Measurements from ENCODE around the gene TMEM69. TPM values are rescaled to one million over a fixed set of nuclear protein-coding genes. Genes with fewer than 3 reads are reported as not detected.

TMEM69 gene, protein sequence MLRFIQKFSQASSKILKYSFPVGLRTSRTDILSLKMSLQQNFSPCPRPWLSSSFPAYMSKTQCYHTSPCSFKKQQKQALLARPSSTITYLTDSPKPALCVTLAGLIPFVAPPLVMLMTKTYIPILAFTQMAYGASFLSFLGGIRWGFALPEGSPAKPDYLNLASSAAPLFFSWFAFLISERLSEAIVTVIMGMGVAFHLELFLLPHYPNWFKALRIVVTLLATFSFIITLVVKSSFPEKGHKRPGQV
- total RNA-seq = 10 to 100 TPM; 21.4 to 23.6 TPM

DNA sequence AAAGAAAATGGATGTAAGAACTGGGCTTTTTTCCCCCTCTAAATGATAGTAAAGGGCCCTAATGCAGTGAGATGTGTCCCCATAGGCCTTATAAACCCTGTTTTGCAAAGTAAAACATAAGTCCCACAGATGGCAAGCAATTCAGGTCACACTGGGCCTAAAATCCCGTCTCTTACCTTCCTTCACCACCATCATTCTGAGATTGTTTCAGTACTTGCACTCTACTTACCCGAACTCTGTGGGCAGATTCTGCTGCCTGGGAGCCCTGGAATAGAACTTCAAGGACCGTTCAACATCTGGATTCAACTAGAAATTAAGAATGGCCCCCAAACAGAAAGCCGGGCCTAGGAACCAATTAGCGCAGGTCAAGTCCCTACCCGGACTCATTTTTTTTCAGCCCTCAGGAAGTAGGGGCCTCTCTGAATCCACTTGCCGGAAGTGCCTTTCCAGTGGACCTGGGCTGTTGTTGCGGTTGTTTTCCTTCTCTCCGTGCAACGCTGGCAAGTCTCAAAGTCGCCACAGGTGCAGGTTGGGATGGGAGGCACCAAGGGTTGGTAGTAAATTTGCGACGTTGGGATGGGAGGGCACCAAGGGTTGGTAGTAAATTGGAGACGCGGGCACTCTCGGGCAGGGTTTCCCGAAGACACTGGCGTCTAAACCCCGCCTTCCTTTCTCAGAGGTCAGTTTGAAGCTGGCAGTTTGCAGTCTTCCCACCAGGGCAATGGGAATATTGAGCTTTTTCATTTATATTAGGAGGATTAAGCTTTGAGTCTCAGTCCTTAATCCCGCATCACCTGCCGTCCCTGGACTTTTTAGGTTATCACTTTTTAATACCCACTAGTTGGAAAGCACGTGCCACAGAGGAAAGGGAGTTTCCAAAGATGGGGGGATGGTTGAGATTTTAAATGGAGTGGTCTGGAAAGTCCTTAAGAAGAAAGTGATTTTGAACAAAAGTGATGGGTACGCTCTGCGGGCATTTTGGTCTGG, at the start of gene TMEM69:
TMEM69 (plus strand) TSS at position 428 of the 987 bp plus-strand sequence. CDS start 2,888 bp downstream, outside the sequence.
- Histone ChIP-seq H3K9ac (ENCODE audit: low read depth in 2 of 2, low read length in 2 of 2) (peak within 1 kb of the TSS; percentile 90 to 100), H3K4me3 (peak within 1 kb of the TSS; percentile 56), H3K27me3 (no peaks in the 10 kb centered on the region), H3K27ac (peak within 1 kb of the TSS; percentile 99), H3K36me3 (no peaks in the 10 kb centered on the region), H3K9me3 (no peaks in the 10 kb centered on the region), H3K4me1 (peaks cover 3% of the 10 kb centered on the region)
- peak; percentile 85 for DNase-seq
- intact Hi-C loops (cut with DNase I) = no loop called here
- no peak for TF ChIP-seq CTCF (IDR thresholded peaks at IDR 0.05)

GRCh38 chr1:45640293-45640692, 47.7 kb upstream of the TMEM69 start:
- no peak for DNase-seq
- Histone ChIP-seq H3K9ac (ENCODE audit: low read depth in 2 of 2, low read length in 2 of 2) (no peak overlapping the region), H3K36me3 (peaks cover 22% of the 10 kb centered on the region), H3K4me1 (no peaks in the 10 kb centered on the region), H3K27me3 (no peaks in the 10 kb centered on the region), H3K27ac (no peak overlapping the region), H3K9me3 (no peaks in the 10 kb centered on the region), H3K4me3 (no peak overlapping the region)
- intact Hi-C loops (cut with DNase I) = no loop called here
- no peak for TF ChIP-seq CTCF (IDR thresholded peaks at IDR 0.05)

- intact Hi-C loops (cut with DNase I) = no loop called here
- Histone ChIP-seq H3K4me1 (no peaks in the 10 kb centered on the region), H3K36me3 (peaks cover 14% of the 10 kb centered on the region), H3K9ac (ENCODE audit: low read depth in 2 of 2, low read length in 2 of 2) (peak overlapping the region in 1 of 2 donors; percentile 30), H3K9me3 (no peaks in the 10 kb centered on the region), H3K4me3 (no peak overlapping the region), H3K27ac (peak overlapping the region; percentile 81), H3K27me3 (no peaks in the 10 kb centered on the region)
- no peak for DNase-seq
- TF ChIP-seq CTCF (IDR thresholded peaks at IDR 0.05) = no peak
Observed at GRCh38 chr1:45643321-45643720, 44.7 kb upstream of the TMEM69 start.

GRCh38 chr1:45643978-45644377, 44.0 kb upstream of the TMEM69 start:
- Histone ChIP-seq H3K9me3 (no peaks in the 10 kb centered on the region), H3K4me1 (no peaks in the 10 kb centered on the region), H3K27me3 (no peaks in the 10 kb centered on the region), H3K27ac (peak overlapping the region; percentile 81), H3K36me3 (peaks cover 9% of the 10 kb centered on the region), H3K9ac (ENCODE audit: low read depth in 2 of 2, low read length in 2 of 2) (peak overlapping the region in 1 of 2 donors; percentile 38), H3K4me3 (no peak overlapping the region)
- peak; percentile 19 for TF ChIP-seq CTCF (IDR thresholded peaks at IDR 0.05)
- intact Hi-C loops (cut with DNase I) = no loop called here
- peak; percentile 54 for DNase-seq

DNA sequence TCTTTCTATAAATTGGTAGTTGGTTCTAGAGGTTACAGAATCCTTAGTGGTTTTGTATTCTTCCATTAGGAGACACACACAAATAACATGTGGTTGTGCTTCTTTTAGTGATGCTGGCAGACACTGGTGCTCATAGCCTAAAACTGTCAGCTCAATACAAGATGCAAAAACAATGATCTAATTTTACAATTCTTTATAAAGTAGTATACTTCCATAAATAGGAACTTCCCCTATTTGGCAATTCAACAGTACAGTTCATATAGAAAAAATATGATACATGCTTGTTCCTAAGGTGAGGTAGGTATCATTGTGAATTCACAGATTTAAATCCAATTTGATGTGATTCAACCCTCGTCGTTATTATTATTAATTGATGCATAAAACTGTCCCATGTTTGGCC, 43.3 kb upstream of the TMEM69 start:
- Histone ChIP-seq H3K9ac (ENCODE audit: low read depth in 2 of 2, low read length in 2 of 2) (peak overlapping the region in 1 of 2 donors; percentile 38), H3K27ac (peak overlapping the region; percentile 81), H3K9me3 (no peaks in the 10 kb centered on the region), H3K36me3 (peaks cover 8% of the 10 kb centered on the region), H3K27me3 (no peaks in the 10 kb centered on the region), H3K4me1 (no peaks in the 10 kb centered on the region), H3K4me3 (no peak overlapping the region)
- no peak for DNase-seq
- intact Hi-C loops (cut with DNase I) = no loop called here
- TF ChIP-seq CTCF (IDR thresholded peaks at IDR 0.05) = no peak

All from colonic mucosa (tissue), 4 donors.